ENCODE results near the gene C2CD3. TPM values are rescaled to one million over a fixed set of nuclear protein-coding genes. Genes with fewer than 3 reads are reported as not detected.
"Not testable (repeated sequence)": the region's sequence is repeated elsewhere in the genome, so short reads cannot be mapped to it uniquely, and the experiment has no call there.

C2CD3 gene
- total RNA-seq, 4 donors from 2014 or later, result 17.5 to 34.0 (median 19.0) TPM

DNA sequence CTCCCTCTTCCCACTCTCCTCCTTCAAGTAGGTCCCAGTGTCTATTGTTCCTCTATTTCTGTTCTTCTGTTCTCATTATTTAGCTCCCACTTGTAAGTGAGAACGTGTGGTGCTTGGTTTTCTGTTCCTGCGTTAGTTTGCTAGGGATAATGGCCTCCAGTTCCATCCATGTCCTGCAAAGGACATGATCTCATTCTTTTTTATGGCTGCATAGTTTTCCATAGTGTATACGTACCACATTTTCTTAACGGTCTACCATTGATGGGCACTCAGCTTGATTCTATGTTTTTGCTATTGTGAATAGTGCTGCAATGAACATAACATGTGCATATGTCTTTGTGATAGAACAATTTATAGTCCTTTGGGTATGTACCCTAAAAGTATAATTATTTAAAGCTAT lies 26.2 kb downstream of the C2CD3 start:
- DNase-seq (ENCODE audit: low spot score), result no peak
- TF ChIP-seq, protein P1, sequence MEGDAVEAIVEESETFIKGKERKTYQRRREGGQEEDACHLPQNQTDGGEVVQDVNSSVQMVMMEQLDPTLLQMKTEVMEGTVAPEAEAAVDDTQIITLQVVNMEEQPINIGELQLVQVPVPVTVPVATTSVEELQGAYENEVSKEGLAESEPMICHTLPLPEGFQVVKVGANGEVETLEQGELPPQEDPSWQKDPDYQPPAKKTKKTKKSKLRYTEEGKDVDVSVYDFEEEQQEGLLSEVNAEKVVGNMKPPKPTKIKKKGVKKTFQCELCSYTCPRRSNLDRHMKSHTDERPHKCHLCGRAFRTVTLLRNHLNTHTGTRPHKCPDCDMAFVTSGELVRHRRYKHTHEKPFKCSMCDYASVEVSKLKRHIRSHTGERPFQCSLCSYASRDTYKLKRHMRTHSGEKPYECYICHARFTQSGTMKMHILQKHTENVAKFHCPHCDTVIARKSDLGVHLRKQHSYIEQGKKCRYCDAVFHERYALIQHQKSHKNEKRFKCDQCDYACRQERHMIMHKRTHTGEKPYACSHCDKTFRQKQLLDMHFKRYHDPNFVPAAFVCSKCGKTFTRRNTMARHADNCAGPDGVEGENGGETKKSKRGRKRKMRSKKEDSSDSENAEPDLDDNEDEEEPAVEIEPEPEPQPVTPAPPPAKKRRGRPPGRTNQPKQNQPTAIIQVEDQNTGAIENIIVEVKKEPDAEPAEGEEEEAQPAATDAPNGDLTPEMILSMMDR (IDR thresholded peaks at IDR 0.05), result no peak
- no peak for ATAC-seq (ENCODE audit: low FRiP score)

DNA sequence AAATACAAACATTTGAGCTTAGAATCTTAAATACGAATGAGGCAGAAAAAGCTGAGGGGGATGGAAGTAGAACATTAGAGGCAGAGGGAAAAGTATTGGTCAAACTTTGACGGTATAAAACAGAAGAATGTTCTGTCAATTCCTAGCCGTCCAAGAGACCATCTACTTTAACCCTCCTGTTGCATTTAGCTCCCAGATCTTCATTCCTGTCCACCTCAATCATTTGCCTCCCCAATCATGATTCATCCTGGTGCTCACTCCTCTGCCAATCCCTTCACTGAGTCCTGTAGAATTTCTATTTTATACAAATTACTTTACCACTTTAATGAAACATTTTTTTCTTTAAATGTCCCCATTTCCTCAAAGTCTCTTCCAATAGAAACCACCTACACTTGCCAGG lies 28.2 kb downstream of the C2CD3 start:
- TF ChIP-seq, protein P1 (IDR thresholded peaks at IDR 0.05), result no peak
- DNase-seq (ENCODE audit: low spot score) (no peak), ATAC-seq (ENCODE audit: low FRiP score) (no peak)

DNA sequence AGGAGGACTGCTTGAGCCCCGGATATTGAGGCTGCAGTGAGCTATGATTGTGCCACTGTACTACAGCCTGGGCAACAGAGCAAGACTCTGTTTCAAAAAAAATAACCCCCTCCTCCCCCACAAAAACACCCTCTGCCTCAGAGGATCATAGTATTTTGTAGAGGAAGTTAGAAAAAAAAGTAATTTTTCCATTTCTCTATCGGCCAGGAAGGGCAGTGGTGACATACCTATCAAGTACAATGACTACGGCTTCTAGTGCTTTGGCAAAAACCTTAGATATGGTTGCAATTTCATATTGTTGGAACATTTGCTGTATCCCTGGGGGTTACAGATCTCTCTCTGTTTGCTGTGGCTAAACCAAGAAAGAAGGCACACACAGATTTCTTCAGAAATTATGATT lies 28.9 kb downstream of the C2CD3 start:
- TF ChIP-seq, protein P1 (IDR thresholded peaks at IDR 0.05), result no peak
- no peak for ATAC-seq (ENCODE audit: low FRiP score)
- DNase-seq (ENCODE audit: low spot score), result no peak

DNA sequence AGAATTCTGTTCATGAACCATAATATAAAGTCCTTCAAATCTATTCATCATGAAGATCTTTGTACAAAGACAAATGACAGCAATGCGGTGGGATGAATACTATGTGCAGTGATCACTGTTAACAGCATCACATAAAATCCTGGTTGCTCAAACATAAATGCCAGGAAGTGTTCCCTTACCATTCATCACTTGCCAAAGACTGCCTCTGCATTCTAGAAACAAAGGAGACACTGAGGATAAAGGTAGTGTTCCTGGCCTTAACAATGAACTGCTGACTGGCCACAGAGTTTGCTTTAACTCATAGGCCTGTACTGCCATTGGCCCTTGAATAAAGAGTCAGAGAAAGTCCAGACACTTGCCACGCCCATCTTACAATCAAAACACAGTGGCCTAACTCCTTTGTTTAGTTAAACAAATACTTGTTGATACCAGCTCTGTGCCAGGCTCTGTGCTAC lies 29.5 kb downstream of the C2CD3 start:
- ATAC-seq (ENCODE audit: low FRiP score) (no peak), DNase-seq (ENCODE audit: low spot score) (no peak)
- TF ChIP-seq, protein P1 (IDR thresholded peaks at IDR 0.05), result no peak

DNA sequence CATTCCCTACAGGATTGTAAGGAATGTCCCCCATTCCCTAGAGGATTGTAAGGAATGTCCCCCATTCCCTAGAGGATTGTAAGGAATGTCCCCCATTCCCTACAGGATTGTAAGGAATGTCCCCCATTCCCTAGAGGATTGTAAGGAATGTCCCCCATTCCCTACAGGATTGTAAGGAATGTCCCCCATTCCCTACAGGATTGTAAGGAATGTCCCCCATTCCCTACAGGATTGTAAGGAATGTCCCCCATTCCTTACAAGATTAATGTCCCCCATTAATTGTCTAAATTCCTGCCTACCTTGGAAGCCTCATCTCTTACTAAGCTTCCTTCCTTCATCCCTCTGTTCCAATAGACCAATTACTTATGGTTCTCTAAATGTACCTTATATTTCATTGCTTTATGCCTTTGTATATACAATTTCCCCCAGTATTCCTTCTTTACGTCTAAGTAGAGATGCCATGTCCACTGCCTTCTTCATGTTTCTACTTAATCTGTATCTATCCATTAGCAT lies 30.8 kb downstream of the C2CD3 start:
- not testable (repeated sequence) for DNase-seq (ENCODE audit: low spot score)

DNA sequence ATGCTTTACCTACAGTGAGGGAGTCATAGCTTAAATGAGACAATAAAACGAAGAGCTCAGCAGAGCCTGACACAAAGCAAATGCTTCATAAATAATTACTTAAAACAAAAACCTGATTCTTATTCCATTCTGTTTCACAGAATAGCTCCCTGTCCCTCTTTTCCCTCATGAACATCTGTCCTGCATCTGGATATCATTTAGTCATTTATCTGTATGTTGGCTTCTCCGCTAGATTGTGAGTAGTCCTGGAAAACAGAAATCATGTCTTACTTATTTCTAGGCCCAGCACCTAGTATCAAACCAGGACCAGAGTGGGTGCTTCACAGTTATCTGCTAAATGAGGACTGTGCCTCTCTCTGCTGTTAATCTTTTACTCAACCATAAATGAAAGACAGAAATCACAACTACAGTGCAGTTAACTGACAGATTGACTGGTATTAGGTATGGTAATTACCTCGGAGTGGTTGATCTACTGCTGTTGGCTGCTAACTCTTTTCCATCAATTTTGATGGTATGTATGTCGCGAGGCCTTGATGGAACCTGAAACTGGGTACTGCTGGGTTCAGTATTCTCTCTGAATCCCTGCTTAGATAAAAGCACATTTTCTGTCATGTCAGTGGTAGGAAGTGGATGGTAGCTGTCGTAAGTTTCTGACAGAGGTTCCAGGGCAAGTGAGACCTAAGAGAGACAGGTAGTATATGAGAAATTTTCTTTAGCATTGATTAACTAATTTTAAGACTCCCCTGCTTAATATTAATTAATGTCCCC lies 31.5 kb downstream of the C2CD3 start:
- TF ChIP-seq, protein P1 (IDR thresholded peaks at IDR 0.05), result no peak
- DNase-seq (ENCODE audit: low spot score) (no peak), ATAC-seq (ENCODE audit: low FRiP score) (no peak)

More for the DNA sequence above, 30.8 kb downstream of the C2CD3 start:
- ATAC-seq (ENCODE audit: low FRiP score), result not testable (repeated sequence)

DNA sequence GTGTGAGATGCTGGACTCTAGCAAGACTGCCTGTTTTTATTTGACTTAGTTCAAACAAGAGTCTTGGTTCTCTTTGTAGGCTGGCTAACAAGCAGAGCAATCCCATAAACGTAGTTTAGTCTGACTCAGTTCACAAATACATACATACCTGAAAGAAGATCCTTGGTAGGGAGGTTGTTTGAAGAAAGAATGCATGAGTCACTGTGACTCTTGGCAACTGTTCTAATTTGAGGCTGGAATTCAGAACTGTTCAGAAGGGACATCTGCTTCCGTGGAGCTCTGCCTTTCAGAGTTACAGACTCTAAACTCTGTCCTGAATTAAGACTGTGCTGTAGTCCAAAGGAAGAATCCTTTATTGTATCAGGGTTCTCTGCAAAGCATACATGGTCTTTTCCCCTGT lies 32.2 kb downstream of the C2CD3 start:
- ATAC-seq (ENCODE audit: low FRiP score) (peak; percentile 83), DNase-seq (ENCODE audit: low spot score) (no peak)
- TF ChIP-seq, protein P1 (IDR thresholded peaks at IDR 0.05), result no peak
